ENCODE data around the gene CCDC184. TPM values are rescaled to one million over a fixed set of nuclear protein-coding genes. Genes with fewer than 3 reads are reported as not detected.
A peak's percentile ranks its signal among the peaks of the same experiment; 100 is the strongest.

CCDC184 gene
- total RNA-seq, 4 donors from 2014 or later = 0.18 to 1.2 (median 0.65) TPM

DNA sequence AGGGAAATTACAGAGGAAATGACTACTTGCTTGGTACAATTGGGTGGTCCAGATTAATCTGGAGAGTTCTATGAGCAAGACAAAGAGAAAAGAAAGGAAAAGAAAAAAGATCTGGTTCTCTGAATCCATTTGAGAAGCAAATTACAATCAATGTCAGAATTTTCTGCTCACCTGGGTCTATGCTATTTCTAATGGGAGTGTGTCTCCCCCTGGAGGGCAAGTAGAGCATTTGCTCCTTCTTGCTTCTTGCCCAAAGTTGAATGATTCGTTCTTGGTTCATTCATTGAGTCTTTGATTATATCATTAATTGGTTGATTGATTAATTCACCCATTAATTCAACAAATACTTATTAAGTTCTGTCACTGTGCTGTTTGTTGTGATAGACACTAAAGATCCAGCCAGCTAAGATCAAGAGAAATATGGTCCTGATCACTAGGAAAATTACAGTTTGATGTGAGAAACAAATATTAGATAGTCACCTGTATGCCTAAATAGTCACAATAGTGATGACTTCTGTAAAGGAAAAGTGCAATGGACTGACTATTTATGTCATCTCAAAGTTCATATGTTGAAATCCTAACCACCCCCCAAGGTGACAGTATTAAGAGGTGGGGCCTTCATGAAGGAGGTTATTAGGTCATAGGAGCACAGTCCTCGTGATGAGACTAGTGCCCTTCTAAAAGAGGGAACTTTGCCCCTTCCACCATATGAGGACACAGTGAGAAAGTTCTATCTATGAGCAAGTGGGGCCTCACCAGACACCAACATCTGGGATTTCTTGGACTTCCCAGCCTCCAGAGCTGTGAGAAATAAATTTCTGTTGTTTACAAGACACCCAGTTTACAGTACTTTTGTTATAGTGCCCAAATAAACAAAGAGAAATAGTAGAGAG, 18.1 kb upstream of the CCDC184 start:
- 14% methylated on average over 2 of the region's 2 CpGs for WGBS, 2 donors
- Histone ChIP-seq H3K27ac (no peak overlapping the region), H3K4me1 (no peaks in the 10 kb centered on the region), H3K4me3 (no peak overlapping the region), H3K9me3 (no peaks in the 10 kb centered on the region), H3K27me3 (peaks cover 0 to 33% (median 1%) of the 10 kb centered on the region in 4 donors), H3K36me3 (no peaks in the 10 kb centered on the region)
- DNase-seq = no peak
- intact Hi-C loops (cut with DNase I) = loop anchor here (10.0 kb wide), 1 partner anchor 201 kb away; the partner anchor contains the start of gene TMEM106C
- TF ChIP-seq POLR2A (IDR thresholded peaks at IDR 0.05) (no peak), CTCF (IDR thresholded peaks at IDR 0.05) (peak; percentile 32 to 88 (median 82))

GRCh38 chr12:48169011-48169410, 14.4 kb upstream of the CCDC184 start:
- Histone ChIP-seq H3K36me3 (no peaks in the 10 kb centered on the region), H3K9me3 (no peaks in the 10 kb centered on the region), H3K27me3 (peaks cover 0 to 22% (median 1%) of the 10 kb centered on the region in 4 donors), H3K4me1 (no peaks in the 10 kb centered on the region), H3K4me3 (no peak overlapping the region), H3K27ac (no peak overlapping the region)
- TF ChIP-seq POLR2A (IDR thresholded peaks at IDR 0.05) = no peak
- no peak for TF ChIP-seq CTCF (IDR thresholded peaks at IDR 0.05)
- DNase-seq = no peak
- 87 to 93% methylated on average over 17 to 18 of the region's 19 CpGs for WGBS, 2 donors
- intact Hi-C loops (cut with DNase I) = loop anchor here (10.0 kb wide), 1 partner anchor 204 kb away; the partner anchor contains the start of gene TMEM106C

DNA sequence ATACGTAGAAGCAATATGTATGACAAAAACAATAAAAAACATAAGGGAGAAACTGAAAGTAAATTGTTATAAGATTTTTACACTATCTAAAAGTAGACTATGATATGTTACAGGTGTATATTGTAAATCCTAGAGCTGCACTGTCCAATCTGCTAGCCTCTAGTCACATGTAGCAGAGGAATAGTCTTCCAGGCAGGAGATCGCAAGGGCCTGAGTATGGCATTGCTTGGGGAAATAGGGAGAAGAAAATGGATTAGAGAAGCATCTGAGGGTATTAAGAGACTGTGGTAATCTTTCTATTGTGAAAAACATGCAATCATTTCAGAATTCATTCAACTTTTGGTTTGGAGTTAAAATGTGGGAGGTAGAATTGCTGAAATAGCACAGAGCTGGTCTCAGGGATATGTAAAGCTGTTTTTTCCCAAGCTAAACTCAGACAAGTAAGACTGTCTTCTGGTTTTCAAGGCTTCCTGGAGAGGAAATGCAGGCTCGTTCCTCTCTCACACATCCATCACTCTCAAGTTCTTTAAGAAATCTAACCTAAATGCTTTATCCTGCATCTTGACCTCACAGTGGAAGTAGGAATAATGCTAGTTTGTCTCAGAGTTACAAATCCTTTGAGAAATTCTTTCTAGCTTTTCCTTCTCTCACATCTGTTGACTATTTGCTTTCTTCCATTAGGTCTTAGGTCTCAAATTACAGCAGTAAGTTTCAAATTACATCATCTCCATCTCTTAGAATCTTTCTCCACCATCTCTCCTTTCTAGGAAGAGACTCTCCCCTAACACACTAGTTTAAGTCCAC, 7.6 kb upstream of the CCDC184 start:
- Histone ChIP-seq H3K36me3 (no peaks in the 10 kb centered on the region), H3K27ac (no peak overlapping the region), H3K9me3 (no peaks in the 10 kb centered on the region), H3K27me3 (peaks cover 0 to 35% (median 0%) of the 10 kb centered on the region in 4 donors), H3K4me3 (no peak overlapping the region), H3K4me1 (no peaks in the 10 kb centered on the region)
- 56 to 61% methylated on average over 3 of the region's 3 CpGs for WGBS, 2 donors
- TF ChIP-seq CTCF (IDR thresholded peaks at IDR 0.05) (no peak), POLR2A (IDR thresholded peaks at IDR 0.05) (no peak)
- DNase-seq = no peak
- intact Hi-C loops (cut with DNase I) = no loop called here

GRCh38 chr12:48176417-48176751, 7.1 kb upstream of the CCDC184 start:
- intact Hi-C loops (cut with DNase I) = no loop called here
- TF ChIP-seq CTCF (IDR thresholded peaks at IDR 0.05) (no peak), POLR2A (IDR thresholded peaks at IDR 0.05) (no peak)
- H3K27ac ChIP-seq = no peak overlapping the region

GRCh38 chr12:48177982-48178381, 5.5 kb upstream of the CCDC184 start:
- no peak for TF ChIP-seq POLR2A (IDR thresholded peaks at IDR 0.05)
- TF ChIP-seq CTCF (IDR thresholded peaks at IDR 0.05) = no peak
- WGBS, 2 donors = 55 to 60% methylated on average over 4 of the region's 4 CpGs

More at GRCh38 chr12:48176417-48176751, 7.1 kb upstream of the CCDC184 start:
- H3K27me3 ChIP-seq = peaks cover 0 to 41% (median 0%) of the 10 kb centered on the region in 4 donors
- H3K4me1 ChIP-seq = no peaks in the 10 kb centered on the region
- no peaks in the 10 kb centered on the region for H3K9me3 ChIP-seq
- no peak for DNase-seq
- H3K36me3 ChIP-seq = no peaks in the 10 kb centered on the region
- no peak overlapping the region for H3K4me3 ChIP-seq

More at GRCh38 chr12:48177982-48178381, 5.5 kb upstream of the CCDC184 start:
- Histone ChIP-seq H3K36me3 (no peaks in the 10 kb centered on the region), H3K27ac (no peak overlapping the region), H3K4me1 (peaks cover 5 to 7% (median 7%) of the 10 kb centered on the region in 3 donors), H3K9me3 (no peaks in the 10 kb centered on the region), H3K27me3 (peaks cover 0 to 57% (median 0%) of the 10 kb centered on the region in 4 donors), H3K4me3 (no peak overlapping the region)
- no peak for DNase-seq
- intact Hi-C loops (cut with DNase I) = no loop called here
